Measurements from ENCODE around the gene NR6A1. TPM values are rescaled to one million over a fixed set of nuclear protein-coding genes. Genes with fewer than 3 reads are reported as not detected.

NR6A1 gene
- total RNA-seq, 1 experiment from 2014 or later, result 164 TPM

- TF ChIP-seq FOXK1 (CRISPR knock-in tag; IDR thresholded peaks at IDR 0.05) (no peak), ZNF423 (CRISPR knock-in tag; IDR thresholded peaks at IDR 0.05) (no peak), ARID4B (CRISPR knock-in tag; IDR thresholded peaks at IDR 0.05; ENCODE audit: borderline replicate concordance) (no peak), ZNF671 (CRISPR knock-in tag; IDR thresholded peaks at IDR 0.05) (no peak)
- TF ChIP-seq, protein P1, sequence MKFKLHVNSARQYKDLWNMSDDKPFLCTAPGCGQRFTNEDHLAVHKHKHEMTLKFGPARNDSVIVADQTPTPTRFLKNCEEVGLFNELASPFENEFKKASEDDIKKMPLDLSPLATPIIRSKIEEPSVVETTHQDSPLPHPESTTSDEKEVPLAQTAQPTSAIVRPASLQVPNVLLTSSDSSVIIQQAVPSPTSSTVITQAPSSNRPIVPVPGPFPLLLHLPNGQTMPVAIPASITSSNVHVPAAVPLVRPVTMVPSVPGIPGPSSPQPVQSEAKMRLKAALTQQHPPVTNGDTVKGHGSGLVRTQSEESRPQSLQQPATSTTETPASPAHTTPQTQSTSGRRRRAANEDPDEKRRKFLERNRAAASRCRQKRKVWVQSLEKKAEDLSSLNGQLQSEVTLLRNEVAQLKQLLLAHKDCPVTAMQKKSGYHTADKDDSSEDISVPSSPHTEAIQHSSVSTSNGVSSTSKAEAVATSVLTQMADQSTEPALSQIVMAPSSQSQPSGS (CRISPR knock-in tag; IDR thresholded peaks at IDR 0.05; ENCODE audit: borderline replicate concordance, low read depth), result no peak
Measured at GRCh38 chr9:124602204-124602603, 168.9 kb downstream of the NR6A1 start (continued).

GRCh38 chr9:124600407-124600806 lies 170.7 kb downstream of the NR6A1 start:
- H3K27me3 Mint-ChIP-seq (ENCODE audit: low read depth), result no peaks in the 10 kb centered on the region
- ATAC-seq (no peak), DNase-seq (ENCODE audit: low spot score) (no peak)
- H3K27ac Mint-ChIP-seq, result peak overlapping the region; percentile 88
- peaks cover 4% of the 10 kb centered on the region for H3K9me3 Mint-ChIP-seq
- ChIA-PET POLR2A (no interaction called here), CTCF (no interaction called here)
- TF ChIP-seq, protein P2, sequence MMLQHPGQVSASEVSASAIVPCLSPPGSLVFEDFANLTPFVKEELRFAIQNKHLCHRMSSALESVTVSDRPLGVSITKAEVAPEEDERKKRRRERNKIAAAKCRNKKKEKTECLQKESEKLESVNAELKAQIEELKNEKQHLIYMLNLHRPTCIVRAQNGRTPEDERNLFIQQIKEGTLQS (CRISPR knock-in tag; conservative IDR thresholded peaks at IDR 0.05), result no peak
- no peak for TF ChIP-seq ZNF532 (CRISPR knock-in tag; IDR thresholded peaks at IDR 0.05; ENCODE audit: borderline replicate concordance)
- H3K36me3 Mint-ChIP-seq, result peaks cover 7% of the 10 kb centered on the region
- peaks cover 64% of the 10 kb centered on the region for H3K4me1 Mint-ChIP-seq
- no peak overlapping the region for H3K4me3 Mint-ChIP-seq

DNA sequence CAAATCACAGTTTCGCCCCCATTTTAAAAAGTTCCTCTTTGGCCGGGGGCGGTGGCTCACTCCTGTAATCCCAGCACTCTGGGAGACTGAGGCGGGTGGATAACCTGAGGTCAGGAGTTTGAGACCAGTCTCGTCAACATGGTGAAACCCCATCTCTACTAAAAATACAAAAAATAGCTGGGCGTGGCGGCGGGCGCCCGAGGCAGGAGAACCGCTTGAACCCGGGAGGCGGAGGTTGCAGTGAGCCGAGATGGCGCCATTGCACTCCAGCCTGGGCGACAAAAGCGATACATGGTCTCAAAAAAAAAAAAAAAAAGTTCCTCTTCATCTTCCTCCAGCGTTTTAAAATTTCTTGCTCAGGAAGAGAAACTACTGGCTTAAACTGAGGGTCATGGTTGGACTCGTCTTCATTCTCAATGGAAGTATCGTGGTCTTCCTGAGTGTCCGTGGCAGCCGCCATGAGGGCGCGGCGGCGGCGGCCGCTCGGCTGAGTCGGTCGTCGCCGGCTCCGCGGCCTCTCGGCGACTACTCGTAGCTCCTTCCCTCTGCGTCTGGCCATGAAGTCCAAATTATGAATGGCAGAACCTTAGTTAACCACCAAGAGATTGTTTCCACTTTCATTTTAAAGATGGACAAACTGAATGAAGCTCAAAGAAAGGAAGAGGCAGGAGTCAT lies 171.9 kb downstream of the NR6A1 start:
- ATAC-seq (no peak), DNase-seq (ENCODE audit: low spot score) (no peak)
- Mint-ChIP-seq H3K9me3 (peaks cover 4% of the 10 kb centered on the region), H3K4me1 (peaks cover 66% of the 10 kb centered on the region), H3K27me3 (ENCODE audit: low read depth) (no peaks in the 10 kb centered on the region), H3K27ac (no peak overlapping the region; the same call in 1 of the 2 replicates), H3K4me3 (no peak overlapping the region), H3K36me3 (peaks cover 7% of the 10 kb centered on the region)
- POLR2A ChIA-PET, result no interaction called here
- CTCF ChIA-PET, result interaction anchor here (0.7 to 8.4 kb wide), 5 partner anchors 18 to 171 kb away, joined by 3 to 85 read pairs (median 3); partner anchors contain the start of gene NR6A1
- TF ChIP-seq ZNF317 (CRISPR knock-in tag; IDR thresholded peaks at IDR 0.05; ENCODE audit: borderline replicate concordance, low read depth), result no peak
- TF ChIP-seq ZNF396 (CRISPR knock-in tag; IDR thresholded peaks at IDR 0.05; ENCODE audit: borderline replicate concordance), result no peak
- TF ChIP-seq SP1 (CRISPR knock-in tag; conservative IDR thresholded peaks at IDR 0.05), result no peak
- TF ChIP-seq MYBL2 (CRISPR knock-in tag; IDR thresholded peaks at IDR 0.05), result no peak
- TF ChIP-seq RORB (CRISPR knock-in tag; IDR thresholded peaks at IDR 0.05), result no peak
- no peak for TF ChIP-seq IRF1 (CRISPR knock-in tag; IDR thresholded peaks at IDR 0.05)
- no peak for TF ChIP-seq AFF4 (CRISPR knock-in tag; IDR thresholded peaks at IDR 0.05; ENCODE audit: borderline replicate concordance)
- TF ChIP-seq E2F5 (CRISPR knock-in tag; IDR thresholded peaks at IDR 0.05), result no peak

Measured in WTC11 (cell line).